ENCODE results near the gene MYBPHL.

Gene MYBPHL

GRCh38 chr1:109250454-109251276 is 56.1 kb downstream of the MYBPHL start:
- no peak for DNase-seq

- DNase-seq = no peak
These were observed 57.0 kb downstream of the MYBPHL start for GRCh38 chr1:109249654-109250401.

GRCh38 chr1:109248797-109249629 is 57.8 kb downstream of the MYBPHL start, which contains the start of gene CELSR2:
Gene CELSR2 (plus strand): TSS chr1:109249539. CDS start chr1:109250080, 541 bp downstream.
- peak; percentile 93 for DNase-seq

- no peak for DNase-seq
These were observed 58.4 kb downstream of the MYBPHL start for GRCh38 chr1:109248444-109248796.

GRCh38 chr1:109247401-109248365 is 59.1 kb downstream of the MYBPHL start:
- DNase-seq = no peak

GRCh38 chr1:109246141-109246551 is 60.7 kb downstream of the MYBPHL start:
- no peak for DNase-seq

GRCh38 chr1:109243860-109244552 is 62.8 kb downstream of the MYBPHL start:
- no peak for DNase-seq

GRCh38 chr1:109243221-109243620 is 63.6 kb downstream of the MYBPHL start:
- no peak for DNase-seq

- DNase-seq = no peak
These were observed 64.4 kb downstream of the MYBPHL start for GRCh38 chr1:109242387-109242786.
